GM13977 (cell line): ENCODE results near the gene NAB2.

Experiments
- DNase-seq: peaks from one replicate; pipeline ENCODE4 v3.0.0; 2012; ENCODE audit warnings: low spot score
- CTCF ChIP-seq: IDR thresholded peaks from 2 replicates; pipeline ENCODE4 v1.5.1; 2012; ENCODE audit warnings: mild to moderate bottlenecking, control low read depth; ENCODE audit not compliant: insufficient read depth; ENCODE audit errors: extremely low read depth, missing control alignments
- in situ Hi-C: fragments of 300-500 bp; cut with MboI; formaldehyde crosslinking; loops from one replicate; pipeline ENCODE4 v1.12.0; 2022; ENCODE audit warnings: low sequenced_read_pairs, low pct_unique_long_range_greater_than_20kb, mixed read lengths, inconsistent platforms; ENCODE audit not compliant: unreplicated experiment

Gene NAB2

GRCh38 chr12:57088354-57089270 lies at the start of gene NAB2:
Gene NAB2, plus strand, starts transcription at chr12:57089114. Its CDS starts 158 bp downstream, at chr12:57089272.
- TF ChIP-seq CTCF: no peak
- peak; percentile 96 for DNase-seq
- in situ Hi-C loops: no loop called here

- DNase-seq: no peak
- in situ Hi-C loops: no loop called here
- TF ChIP-seq CTCF: no peak
Measured at GRCh38 chr12:57040211-57040610, 48.7 kb upstream of the NAB2 start.

- no peak for TF ChIP-seq CTCF
- in situ Hi-C loops: no loop called here
- DNase-seq: no peak
Measured at GRCh38 chr12:57040750-57041149, 48.2 kb upstream of the NAB2 start.

GRCh38 chr12:57042695-57043094 lies 46.2 kb upstream of the NAB2 start:
- no peak for TF ChIP-seq CTCF
- no peak for DNase-seq
- in situ Hi-C loops: no loop called here

GRCh38 chr12:57044468-57044867 lies 44.4 kb upstream of the NAB2 start:
- DNase-seq: no peak
- in situ Hi-C loops: no loop called here

GRCh38 chr12:57044889-57045288 lies 44.0 kb upstream of the NAB2 start:
- DNase-seq: no peak
- in situ Hi-C loops: no loop called here
- no peak for TF ChIP-seq CTCF

More at GRCh38 chr12:57044468-57044867, 44.4 kb upstream of the NAB2 start:
- no peak for TF ChIP-seq CTCF
